Measurements from ENCODE around the gene RBM19.

Gene RBM19

DNA sequence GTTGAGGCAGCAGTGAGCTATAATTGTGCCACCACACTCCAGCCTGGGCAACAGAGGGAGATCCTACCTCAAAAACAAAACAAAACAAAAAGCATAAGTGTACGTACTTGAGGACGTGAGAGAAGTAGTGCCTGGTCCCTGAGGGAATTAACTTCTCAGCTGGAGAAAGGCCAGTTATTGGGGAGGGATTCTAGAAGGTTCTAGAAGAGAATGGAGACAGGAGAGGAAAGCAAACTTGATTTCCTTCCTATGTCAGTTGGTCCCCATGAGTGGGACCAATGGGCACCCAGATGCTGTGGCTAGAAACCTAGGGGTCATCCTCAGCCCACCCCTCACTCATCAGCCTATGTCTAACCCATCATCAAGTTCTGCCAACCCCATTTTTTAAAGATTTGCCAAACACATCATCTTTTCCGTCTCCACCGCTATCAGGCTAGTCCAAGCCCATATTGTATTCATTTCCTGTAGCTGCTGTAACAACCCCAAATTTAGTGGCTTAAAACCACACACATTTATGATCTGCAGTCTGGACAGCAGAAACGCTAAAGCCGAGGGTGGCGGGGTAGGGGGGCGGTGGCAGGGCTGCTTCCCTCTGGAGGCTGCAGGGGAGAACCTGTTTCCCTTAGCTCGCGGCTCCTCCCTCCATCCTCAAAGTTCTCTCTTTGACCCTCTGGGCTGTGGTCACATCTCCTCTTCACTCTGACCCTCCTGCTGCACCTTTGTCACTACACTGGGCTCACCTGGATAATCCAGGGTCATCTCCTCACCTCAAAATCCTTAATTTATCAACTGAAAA is 7.2 kb upstream of the RBM19 start:
- H3K27ac Mint-ChIP-seq = peak overlapping the region in 1 of 2 donors; percentile 64
- peaks cover 0 to 4% of the 10 kb centered on the region in 2 donors for H3K9me3 Mint-ChIP-seq
- no peak for ATAC-seq
- peaks cover 43% of the 10 kb centered on the region for H3K27me3 Mint-ChIP-seq
- H3K4me3 Mint-ChIP-seq = no peak overlapping the region
- DNase-seq = no peak
- H3K4me1 Mint-ChIP-seq = peaks cover 17% of the 10 kb centered on the region

DNA sequence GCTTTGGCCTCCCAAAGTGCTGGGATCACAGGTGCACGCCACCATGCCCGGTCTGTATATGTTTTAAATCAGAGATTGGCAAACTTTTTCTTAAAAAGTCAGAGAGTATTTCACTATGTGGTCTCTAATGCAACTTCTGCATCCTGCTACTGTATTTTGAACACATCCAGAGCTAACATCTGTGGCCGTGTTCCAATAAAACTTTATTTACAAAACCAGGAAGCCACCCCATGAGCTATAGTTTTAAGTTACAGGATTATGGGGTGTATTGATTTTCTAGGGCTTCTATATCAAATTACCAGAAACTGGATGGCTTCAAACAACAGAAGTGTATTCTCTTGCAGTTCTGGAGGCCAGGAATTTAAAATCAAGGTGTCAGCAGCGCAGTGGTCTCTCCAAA is 5.3 kb upstream of the RBM19 start:
- no peak for DNase-seq
- H3K27ac Mint-ChIP-seq = no peak overlapping the region
- H3K4me1 Mint-ChIP-seq = peaks cover 28% of the 10 kb centered on the region
- H3K27me3 Mint-ChIP-seq = peaks cover 33% of the 10 kb centered on the region
- H3K4me3 Mint-ChIP-seq = no peak overlapping the region
- H3K9me3 Mint-ChIP-seq = peaks cover 0 to 4% of the 10 kb centered on the region in 2 donors
- ATAC-seq = no peak

DNA sequence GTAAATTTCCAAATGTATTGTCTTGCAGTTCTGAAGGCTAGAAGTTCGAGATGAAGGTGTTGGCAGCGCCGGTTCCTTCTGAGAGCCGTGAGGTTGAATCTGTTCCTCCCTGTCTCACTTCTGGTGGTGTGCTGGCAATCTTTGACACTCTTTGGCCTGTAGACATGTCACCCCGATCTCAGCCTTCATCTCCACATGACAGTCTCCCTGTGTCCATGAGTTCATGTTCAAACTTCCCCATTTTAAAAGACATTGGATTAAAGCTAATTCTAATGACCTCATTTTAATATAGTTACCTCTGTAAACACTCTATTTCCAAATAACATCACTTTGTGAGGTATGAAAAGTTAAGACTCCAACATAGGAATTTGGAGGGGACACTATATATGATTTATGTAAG is 4.1 kb upstream of the RBM19 start:
- Mint-ChIP-seq H3K4me1 (peaks cover 37% of the 10 kb centered on the region), H3K4me3 (no peak overlapping the region), H3K9me3 (peaks cover 0 to 4% of the 10 kb centered on the region in 2 donors), H3K27ac (peak overlapping the region in 1 of 2 donors; percentile 7), H3K27me3 (peaks cover 27% of the 10 kb centered on the region)
- no peak for DNase-seq
- no peak for ATAC-seq

DNA sequence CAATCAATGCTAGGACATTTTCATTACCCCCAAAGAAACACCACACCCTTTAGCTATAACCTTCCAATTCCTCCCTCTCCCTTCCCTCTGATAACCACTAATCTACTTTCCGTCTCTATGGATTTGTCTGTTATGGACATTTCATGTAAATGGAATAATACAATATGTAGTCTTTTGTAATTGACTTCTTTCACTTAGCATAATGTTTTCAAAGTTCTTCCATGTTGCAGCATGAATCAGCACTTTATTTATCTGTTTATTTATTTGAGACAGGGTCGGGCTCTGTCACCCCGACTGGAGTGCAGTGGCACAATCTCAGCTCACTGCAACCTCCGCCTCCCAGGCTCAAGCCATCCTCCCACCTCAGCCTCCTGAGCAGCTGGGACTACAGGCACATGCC is 1.2 kb upstream of the RBM19 start:
- Mint-ChIP-seq H3K4me1 (peaks cover 57% of the 10 kb centered on the region), H3K4me3 (peak overlapping the region; percentile 99 to 100), H3K27me3 (no peaks in the 10 kb centered on the region), H3K9me3 (no peaks in the 10 kb centered on the region), H3K27ac (peak overlapping the region in 1 of 2 donors; percentile 86)
- no peak for ATAC-seq
- no peak for DNase-seq

DNA sequence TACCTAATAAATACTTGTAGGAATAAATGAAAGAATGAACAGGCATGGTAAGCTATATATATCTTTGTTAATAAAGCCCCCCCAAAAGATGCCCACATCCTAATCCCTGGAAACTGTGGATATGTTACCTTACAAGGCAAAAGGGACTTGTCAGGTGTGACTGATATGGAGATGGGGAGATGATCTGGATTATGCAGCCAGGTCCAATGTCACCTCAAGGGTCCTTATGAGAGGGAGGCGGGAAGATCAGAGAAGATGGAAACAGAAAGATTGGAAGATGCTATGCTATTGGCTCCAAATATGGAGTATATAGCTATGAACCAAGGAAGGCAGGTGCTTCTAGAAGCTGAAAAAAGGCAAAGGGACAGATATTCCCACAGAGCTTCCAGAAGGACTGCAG is 3.4 kb downstream of the RBM19 start:
- Mint-ChIP-seq H3K4me3 (peak overlapping the region; percentile 78 to 100), H3K9me3 (no peaks in the 10 kb centered on the region), H3K4me1 (peaks cover 66% of the 10 kb centered on the region), H3K27ac (peak overlapping the region; percentile 99), H3K27me3 (no peaks in the 10 kb centered on the region)
- no peak for DNase-seq
- ATAC-seq = no peak

DNA sequence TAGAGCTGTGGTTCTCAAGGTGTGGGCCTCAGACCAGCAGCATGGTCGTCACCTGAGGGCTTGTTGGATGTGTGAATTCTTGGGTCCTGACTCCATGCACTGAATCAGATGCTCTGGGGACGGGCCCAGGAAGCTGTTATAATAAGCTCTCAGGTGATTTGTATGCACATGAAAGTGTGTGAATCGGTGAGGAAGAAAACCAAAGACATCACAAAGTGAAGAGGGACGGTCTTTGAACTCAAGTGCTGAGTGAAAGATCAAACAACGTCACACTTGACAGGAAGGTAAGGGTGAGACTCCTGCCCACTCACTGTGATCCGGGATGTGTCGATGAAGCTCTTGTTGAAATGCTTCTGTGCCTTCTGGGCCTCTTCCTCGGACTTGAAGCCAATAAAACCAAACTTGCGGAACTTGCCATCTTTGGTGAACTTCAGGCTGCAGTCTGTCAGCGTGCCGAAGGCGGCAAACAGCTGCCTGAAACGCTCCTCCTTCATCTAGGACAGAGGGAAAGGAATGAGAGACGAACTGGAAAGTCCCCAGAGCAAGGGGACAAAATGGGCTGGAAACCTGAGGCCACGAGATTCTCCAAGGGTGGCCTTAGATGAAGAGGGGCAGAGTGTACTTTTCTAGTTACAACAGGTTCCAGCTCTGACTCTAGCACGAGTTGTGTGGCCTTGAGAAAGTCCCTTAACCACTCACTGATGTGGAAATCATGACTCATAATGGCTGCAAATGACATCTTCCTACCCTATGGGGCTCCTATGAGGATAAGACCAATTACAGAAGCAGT is 4.0 kb downstream of the RBM19 start:
- Mint-ChIP-seq H3K27me3 (no peaks in the 10 kb centered on the region), H3K4me1 (peaks cover 61% of the 10 kb centered on the region), H3K27ac (peak overlapping the region; percentile 99), H3K9me3 (no peaks in the 10 kb centered on the region), H3K4me3 (peak overlapping the region; percentile 78 to 100)
- peak; percentile 66 to 78 for DNase-seq
- ATAC-seq = peak; percentile 87

DNA sequence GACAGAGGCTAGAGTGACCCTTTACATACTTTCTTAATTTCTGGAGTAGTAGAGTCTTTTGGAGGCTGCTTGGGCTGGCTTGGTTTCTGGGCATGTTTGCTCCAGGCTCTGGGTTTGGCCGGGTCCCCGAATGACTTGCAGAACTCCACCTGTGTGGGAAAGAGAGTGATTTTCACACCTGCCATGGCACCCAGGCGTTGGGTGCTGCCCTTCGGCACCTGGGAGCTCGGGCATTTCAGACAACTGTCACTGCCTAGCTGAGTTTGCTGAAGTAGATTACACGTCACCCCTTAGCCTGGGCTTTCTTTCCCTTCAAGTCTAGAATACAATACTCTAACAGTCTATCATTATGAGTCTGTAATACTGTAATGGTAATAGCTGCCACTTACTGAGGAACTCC is 6.1 kb downstream of the RBM19 start:
- H3K4me3 Mint-ChIP-seq = no peak overlapping the region

DNA sequence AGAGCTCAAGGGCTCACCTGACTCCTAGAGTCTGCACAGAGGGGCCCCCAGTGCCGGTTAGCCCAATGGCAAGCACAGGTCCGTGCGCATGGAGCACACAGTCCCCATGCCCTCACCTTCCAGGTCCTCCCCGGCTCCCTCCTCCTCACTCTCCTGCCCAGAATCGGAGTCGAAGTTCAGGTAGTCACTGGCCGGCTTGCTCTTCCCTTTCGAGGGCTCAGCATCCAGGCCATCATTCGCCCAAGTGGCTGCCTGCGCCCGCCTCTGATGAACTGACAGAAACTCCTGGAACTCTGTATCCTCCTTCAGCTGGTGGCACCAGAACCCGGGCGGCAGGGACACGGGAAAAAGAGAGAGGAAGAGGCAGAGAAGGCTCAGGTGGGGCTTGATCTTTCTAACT is 7.0 kb downstream of the RBM19 start:
- H3K9me3 Mint-ChIP-seq = no peaks in the 10 kb centered on the region
- peaks cover 34% of the 10 kb centered on the region for H3K4me1 Mint-ChIP-seq
- ATAC-seq (no peak), DNase-seq (no peak)
- H3K27me3 Mint-ChIP-seq = no peaks in the 10 kb centered on the region
- no peak overlapping the region for H3K4me3 Mint-ChIP-seq
- peak overlapping the region in 1 of 2 donors; percentile 2 for H3K27ac Mint-ChIP-seq

More for the DNA sequence above, 6.1 kb downstream of the RBM19 start:
- peak overlapping the region; percentile 63 to 80 for H3K27ac Mint-ChIP-seq
- H3K9me3 Mint-ChIP-seq = no peaks in the 10 kb centered on the region
- DNase-seq = no peak
- H3K4me1 Mint-ChIP-seq = peaks cover 43% of the 10 kb centered on the region
- no peak for ATAC-seq
- no peaks in the 10 kb centered on the region for H3K27me3 Mint-ChIP-seq

DNA sequence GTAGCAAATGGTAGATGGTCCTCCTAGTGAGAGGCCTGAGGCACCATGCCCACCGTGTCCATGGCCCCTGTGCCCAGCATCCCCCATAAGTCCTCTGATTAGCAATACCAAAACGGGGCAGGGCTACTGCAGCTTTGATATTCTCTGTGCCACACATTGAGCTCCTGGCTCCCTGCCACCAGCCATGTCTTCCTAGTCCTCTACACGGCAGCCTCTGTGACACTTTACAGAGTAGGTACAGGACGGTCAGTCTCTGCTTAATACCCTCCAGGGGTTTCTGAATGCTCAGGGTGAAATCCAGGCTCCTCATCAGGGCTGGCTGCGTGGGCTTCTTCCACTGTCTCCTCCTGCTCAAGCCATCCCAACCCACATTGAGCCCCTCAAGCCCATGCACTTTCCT is 8.0 kb downstream of the RBM19 start:
- peak overlapping the region in 1 of 2 donors; percentile 88 for H3K27ac Mint-ChIP-seq
- H3K9me3 Mint-ChIP-seq = no peaks in the 10 kb centered on the region
- peaks cover 24% of the 10 kb centered on the region for H3K4me1 Mint-ChIP-seq
- ATAC-seq (no peak), DNase-seq (no peak)
- H3K4me3 Mint-ChIP-seq = no peak overlapping the region
- no peaks in the 10 kb centered on the region for H3K27me3 Mint-ChIP-seq

DNA sequence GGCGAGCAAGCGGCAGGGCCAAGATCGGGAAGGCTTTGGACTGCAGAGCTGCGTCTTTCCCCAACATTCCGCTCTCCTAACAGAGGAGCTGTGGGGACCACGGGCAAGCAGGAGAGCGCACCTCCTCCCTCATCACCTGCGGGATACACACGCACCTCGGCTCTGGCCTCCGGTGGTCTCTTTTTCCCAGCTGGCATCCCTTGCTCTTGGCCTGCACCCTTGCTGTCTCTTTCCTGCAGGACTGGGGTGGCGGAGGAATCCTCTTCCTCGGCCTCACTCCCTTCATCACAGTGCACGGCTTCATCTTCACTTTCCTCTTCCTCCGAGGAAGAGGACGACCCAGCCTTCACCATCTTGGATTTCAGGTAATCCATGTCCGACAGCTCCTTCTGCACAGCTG is 8.5 kb downstream of the RBM19 start:
- peak overlapping the region; percentile 40 to 88 for H3K27ac Mint-ChIP-seq
- DNase-seq (no peak), ATAC-seq (no peak)
- no peaks in the 10 kb centered on the region for H3K9me3 Mint-ChIP-seq
- H3K27me3 Mint-ChIP-seq = no peaks in the 10 kb centered on the region
- H3K4me3 Mint-ChIP-seq = no peak overlapping the region
- H3K4me1 Mint-ChIP-seq = peaks cover 19% of the 10 kb centered on the region

DNA sequence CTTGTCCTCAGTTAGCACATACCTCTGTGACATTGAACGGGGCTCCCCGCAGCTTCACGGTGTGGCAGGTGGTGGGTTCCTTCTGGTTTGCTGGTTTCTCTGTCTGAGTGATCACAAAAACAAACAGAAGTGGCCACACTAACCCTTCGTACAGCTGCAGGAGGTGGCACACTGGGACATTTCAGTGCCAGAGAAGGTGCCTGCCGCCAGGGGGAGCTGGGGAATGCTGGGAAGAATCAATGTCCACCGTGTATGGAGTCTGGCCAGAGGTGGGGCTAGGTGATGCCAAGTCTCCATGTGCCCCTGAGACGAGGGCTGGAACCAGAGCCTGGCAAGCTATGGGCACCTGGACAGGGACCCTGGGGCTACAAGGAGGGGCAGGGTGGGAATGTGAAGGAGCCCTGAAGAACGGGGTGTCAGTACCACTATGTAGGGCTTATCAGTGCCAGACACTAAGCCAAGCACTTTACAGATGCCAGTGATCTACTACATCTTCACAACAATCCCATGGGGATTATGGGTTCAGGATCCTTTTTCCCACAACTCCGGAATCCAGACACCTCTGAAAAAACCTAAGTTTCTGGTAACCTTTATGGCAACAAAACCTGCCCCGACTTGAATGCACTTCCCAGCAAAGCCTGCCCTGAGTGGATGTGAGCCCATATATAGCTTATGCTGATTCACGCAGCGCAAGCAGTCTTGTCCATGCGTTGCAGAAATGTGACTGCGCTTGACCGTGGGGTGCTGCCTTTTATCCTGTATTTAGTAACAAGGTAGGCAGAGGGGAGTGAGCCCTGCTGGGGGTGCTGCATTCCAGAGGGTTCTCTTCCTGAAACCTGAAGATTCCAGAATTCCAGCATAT is 10.8 kb downstream of the RBM19 start:
- Mint-ChIP-seq H3K27ac (peak overlapping the region in 1 of 2 donors; percentile 69), H3K9me3 (no peaks in the 10 kb centered on the region), H3K27me3 (no peaks in the 10 kb centered on the region), H3K4me1 (peaks cover under 1% of the 10 kb centered on the region), H3K4me3 (no peak overlapping the region)
- DNase-seq (no peak), ATAC-seq (no peak)

DNA sequence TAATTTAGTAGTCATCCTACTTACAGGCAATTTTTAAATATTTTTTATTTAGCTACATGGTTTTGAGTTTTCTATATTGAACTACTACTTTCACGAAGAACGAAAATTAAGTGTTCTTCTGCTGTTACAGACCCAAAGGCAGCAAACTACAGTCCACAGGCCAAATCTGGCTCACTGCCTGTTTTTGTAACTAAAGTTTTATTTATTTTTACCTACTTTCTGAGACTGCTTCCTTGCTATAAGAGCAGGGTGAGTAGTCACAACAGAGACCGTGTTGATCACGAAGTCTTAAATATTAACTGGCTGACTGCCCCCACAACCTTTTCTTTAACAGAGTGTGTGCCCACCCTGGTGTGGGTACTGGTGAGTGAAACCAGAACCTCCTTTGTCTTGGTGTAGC is 11.6 kb downstream of the RBM19 start:
- Mint-ChIP-seq H3K4me1 (no peaks in the 10 kb centered on the region), H3K27ac (peak overlapping the region in 1 of 2 donors; percentile 50), H3K27me3 (no peaks in the 10 kb centered on the region), H3K9me3 (no peaks in the 10 kb centered on the region), H3K4me3 (no peak overlapping the region)
- DNase-seq = no peak
- ATAC-seq = no peak

DNA sequence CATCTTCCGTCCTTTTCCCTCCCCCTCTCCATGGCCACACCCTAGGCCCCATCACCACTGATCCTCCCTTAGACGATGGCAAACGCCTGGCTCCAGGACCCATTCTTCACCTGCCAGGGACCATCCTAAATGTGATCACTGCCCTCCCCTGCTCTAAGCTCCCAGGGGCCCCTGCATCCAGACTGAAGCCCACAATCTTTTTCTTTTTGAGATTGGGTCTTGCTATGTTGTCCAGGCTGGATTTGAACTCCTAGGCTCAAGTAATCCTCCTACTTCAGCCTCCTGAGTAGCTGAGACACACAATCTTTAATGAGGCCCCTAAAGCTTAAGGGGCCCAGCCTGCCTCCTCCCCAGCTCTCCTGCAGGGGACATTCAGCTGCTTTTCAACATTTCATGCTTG is 15.3 kb downstream of the RBM19 start:
- Mint-ChIP-seq H3K27ac (peak overlapping the region in 1 of 2 donors; percentile 87), H3K9me3 (no peaks in the 10 kb centered on the region), H3K4me1 (no peaks in the 10 kb centered on the region), H3K27me3 (no peaks in the 10 kb centered on the region), H3K4me3 (no peak overlapping the region)
- no peak for DNase-seq
- ATAC-seq = no peak

DNA sequence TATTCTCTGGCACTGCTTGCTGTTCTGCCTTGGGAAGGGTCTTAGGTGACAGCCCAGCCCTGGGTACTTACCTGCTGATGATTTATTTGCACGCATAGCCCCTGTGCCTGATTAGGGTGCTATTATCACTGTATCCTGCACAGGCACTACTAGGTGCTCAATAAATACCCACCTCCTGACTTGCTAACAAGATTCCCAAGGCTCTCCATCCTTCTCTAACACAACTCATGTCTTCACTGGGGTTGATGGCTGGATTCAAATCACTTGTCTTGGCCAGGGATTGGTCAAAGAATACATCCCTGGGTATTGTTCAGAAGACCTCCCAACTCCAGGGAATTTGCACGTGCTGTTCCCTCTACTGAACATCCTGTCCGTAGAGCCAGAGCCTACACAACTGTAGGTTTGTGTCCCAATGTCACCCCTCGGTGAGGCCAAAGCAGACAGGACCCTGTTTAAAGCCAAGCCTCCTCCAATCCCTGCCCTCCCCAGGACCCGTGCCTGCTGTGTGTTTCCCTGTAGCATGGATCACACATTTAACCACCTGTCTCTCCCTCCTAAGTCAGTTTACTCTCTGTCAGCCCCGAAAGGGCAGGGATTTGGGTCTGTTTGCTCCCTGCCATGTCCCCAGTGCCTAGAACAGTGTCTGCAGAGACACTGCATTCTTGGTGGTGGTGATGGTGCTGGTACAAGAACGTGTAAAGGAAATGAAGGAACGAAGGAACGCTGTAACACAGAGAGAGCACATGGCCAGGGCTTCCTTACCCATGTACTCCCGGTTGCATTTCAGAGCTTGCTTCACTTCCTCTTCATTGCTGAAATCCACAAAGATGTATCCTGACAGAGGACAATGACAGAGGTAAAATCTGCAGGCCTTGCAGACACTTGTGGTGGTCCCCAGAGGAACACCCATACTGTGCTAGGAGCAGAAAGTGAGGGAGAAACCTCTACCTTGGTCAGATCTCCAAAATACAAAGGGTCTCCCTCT is 16.5 kb downstream of the RBM19 start:
- H3K27ac Mint-ChIP-seq = peak overlapping the region in 1 of 2 donors; percentile 76
- H3K4me3 Mint-ChIP-seq = no peak overlapping the region
- DNase-seq (no peak), ATAC-seq (no peak)
- no peaks in the 10 kb centered on the region for H3K27me3 Mint-ChIP-seq
- no peaks in the 10 kb centered on the region for H3K4me1 Mint-ChIP-seq
- H3K9me3 Mint-ChIP-seq = no peaks in the 10 kb centered on the region
